GM12801 (cell line): ENCODE measurements around the gene AKT1.

Experiments used
- TF ChIP-seq, protein P1 (sequence below): IDR thresholded peaks from one replicate; pipeline ENCODE4 v1.5.1; 2011; ENCODE audit warnings: control low read depth; ENCODE audit not compliant: insufficient read length; ENCODE audit errors: extremely low read depth

Gene AKT1

DNA sequence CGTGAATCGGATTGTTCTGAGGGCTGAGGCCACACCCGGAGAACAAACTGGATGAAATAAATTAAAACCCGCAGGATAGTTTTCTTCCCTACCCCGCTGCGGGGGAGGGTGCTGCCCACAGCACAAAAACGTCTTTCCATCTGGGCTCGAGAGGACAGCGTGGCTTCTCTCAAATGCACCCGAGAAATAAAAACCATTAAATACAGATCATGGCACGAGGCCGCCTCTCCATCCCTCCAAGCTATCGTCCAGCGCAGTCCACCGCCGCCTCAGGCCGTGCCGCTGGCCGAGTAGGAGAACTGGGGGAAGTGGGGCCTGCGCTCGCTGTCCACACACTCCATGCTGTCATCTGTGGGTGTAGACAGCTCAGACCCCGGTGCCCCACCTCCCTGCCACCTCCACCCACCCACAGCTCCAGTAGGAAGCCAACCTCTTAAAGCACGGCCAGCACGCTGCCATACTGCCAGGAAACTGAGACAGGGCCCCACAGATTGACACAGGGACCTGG is 25.4 kb downstream of the AKT1 start:
- TF ChIP-seq, protein P1, sequence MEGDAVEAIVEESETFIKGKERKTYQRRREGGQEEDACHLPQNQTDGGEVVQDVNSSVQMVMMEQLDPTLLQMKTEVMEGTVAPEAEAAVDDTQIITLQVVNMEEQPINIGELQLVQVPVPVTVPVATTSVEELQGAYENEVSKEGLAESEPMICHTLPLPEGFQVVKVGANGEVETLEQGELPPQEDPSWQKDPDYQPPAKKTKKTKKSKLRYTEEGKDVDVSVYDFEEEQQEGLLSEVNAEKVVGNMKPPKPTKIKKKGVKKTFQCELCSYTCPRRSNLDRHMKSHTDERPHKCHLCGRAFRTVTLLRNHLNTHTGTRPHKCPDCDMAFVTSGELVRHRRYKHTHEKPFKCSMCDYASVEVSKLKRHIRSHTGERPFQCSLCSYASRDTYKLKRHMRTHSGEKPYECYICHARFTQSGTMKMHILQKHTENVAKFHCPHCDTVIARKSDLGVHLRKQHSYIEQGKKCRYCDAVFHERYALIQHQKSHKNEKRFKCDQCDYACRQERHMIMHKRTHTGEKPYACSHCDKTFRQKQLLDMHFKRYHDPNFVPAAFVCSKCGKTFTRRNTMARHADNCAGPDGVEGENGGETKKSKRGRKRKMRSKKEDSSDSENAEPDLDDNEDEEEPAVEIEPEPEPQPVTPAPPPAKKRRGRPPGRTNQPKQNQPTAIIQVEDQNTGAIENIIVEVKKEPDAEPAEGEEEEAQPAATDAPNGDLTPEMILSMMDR, result no peak

- TF ChIP-seq, protein P1, result no peak
Measured at GRCh38 chr14:104769324-104770071, 26.1 kb downstream of the AKT1 start.

DNA sequence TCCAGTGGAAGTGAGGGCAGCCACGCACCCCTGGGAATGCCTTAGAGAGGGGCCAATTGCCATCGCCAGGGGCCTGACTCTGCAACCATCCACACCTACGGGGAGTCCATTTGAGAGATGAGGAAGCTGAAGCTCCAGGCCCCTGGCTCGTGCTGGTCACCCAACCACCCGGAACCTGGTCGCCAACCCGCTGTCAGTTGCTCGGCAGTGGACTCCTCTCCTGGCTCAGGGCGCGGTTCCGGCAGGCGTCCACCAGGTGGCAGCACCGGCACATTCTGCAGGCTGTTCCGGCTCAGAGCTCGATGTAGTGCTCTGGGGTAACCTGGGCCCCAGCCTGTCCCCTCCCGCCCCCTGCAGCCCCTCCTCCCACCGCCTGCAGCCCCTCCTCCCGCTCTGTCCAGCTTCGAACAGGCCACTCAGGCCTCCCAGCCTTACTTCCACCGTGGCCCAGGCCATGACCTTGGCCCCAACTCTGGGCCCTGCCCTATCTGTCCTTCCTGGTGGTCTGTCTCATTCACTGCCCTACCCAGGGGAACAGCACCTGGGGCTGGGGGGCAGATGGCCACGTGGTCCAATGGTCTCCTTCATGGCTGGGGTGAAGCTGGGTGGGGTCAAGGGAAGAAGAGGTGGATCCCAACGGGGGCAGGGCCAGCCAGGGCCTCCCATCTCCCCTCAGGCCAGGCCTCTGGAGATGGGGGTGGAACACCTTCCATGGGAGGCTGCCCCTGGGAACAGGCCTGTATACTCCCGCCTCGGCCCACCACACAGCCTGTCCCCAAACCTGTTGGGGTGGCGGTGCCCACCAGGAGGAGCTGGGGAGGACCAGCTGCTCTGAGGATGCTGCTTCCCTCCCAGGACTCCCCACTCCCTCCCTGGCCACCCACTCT is 26.9 kb downstream of the AKT1 start:
- TF ChIP-seq, protein P1, result peak; percentile 38

GRCh38 chr14:104767634-104767918 is 28.0 kb downstream of the AKT1 start:
- TF ChIP-seq, protein P1, result no peak

DNA sequence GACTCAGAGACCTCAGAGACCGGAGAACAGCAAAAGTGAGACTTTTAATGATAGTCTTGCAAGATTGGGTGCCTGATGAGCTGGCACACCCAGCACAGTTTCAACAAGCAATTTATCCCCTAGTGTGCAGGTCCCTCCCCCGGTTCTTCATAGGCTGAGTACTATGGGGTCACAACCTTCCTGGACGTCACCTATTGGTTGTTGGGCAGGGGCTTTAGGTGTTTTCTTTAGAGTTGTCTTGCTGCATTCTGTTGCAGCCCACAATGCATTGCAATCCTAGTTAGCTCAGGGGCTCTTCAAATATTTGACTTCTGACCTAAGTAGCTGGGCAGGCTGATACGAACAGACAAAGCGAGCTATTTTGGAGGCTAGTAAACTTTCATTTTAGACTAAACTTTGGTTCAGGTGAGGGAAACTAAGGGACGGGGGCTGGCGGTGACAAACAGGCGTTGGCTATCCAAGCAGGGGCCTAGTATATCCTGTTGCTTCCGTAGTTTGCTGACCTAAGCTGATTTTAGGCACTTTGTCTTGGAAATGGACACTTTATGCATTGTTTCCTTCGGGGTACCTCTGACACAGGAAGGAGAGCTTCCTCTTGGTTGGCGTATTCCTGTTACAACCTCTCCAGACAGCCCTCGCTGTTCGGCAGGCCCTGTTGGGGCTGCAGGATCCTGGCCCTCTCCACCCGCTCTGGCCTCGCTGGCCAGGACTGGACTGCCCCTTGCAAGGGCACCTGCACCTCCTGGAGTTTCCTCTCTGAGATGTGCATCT is 28.5 kb downstream of the AKT1 start:
- TF ChIP-seq, protein P1, result no peak

DNA sequence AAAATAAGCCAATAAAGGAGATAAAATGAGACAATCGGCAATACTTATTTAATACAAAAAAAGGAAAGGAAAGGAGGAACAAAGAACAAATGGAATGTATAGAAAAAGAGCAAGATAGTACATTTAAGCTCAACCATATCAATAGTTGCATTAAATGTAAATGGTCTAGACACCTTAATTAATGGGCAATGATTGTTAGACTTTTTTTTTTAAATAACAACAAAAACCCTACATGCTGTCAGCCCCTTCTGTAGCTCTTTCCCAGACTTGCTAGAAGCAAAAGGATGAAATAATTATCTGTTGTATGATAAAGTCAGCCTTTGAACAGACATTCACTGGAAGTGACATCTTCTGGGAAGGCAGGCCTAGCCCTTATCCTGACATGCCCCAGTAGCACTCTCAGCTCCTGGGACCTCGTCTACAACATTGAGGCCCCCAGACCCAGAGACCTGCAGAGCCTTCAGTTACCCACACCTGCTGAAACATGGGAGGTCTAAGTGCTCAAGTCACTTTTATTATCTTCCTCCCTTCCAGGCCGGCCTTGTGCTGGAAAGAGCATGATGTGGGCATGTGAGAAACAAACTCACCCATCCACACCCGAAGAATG is 29.2 kb downstream of the AKT1 start:
- TF ChIP-seq, protein P1, result no peak
